ENCODE data around the gene PNMA8C.
A peak's percentile ranks its signal among the peaks of the same experiment; 100 is the strongest.
"Not testable (repeated sequence)": the region's sequence is repeated elsewhere in the genome, so short reads cannot be mapped to it uniquely, and the experiment has no call there.

Gene PNMA8C

GRCh38 chr19:46411088-46411924 lies 17.4 kb downstream of the PNMA8C start:
- DNase-seq, result no peak

GRCh38 chr19:46410205-46411087 lies 18.3 kb downstream of the PNMA8C start:
- DNase-seq, result no peak

DNA sequence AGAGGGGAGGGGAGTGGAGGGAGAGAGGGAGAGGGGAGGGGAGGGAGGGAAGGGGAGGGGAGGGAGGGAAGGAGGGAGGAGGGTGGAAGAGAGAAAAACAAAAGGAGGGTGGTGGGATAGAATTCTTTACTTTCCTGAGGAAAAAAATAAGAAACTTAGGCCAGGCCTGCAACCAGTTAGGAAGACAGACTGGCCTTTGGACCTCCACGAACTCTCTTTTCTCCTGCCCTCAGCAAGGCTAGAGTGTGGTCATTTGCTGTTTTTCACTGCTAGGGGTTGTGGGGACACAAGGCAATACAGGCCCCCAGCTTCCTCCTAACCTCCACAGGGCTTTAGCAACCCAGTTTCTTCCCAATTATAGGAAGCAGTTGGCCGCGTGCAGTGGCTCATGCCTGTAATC lies 19.5 kb downstream of the PNMA8C start:
- DNase-seq, result no peak

- peak; percentile 47 for DNase-seq
Measured at GRCh38 chr19:46408664-46409039, 20.1 kb downstream of the PNMA8C start.

GRCh38 chr19:46407856-46408663 lies 20.7 kb downstream of the PNMA8C start:
- DNase-seq, result no peak

GRCh38 chr19:46406976-46407375 lies 21.8 kb downstream of the PNMA8C start:
- DNase-seq, result no peak

GRCh38 chr19:46404753-46405468 lies 23.8 kb downstream of the PNMA8C start:
- no peak for DNase-seq

DNA sequence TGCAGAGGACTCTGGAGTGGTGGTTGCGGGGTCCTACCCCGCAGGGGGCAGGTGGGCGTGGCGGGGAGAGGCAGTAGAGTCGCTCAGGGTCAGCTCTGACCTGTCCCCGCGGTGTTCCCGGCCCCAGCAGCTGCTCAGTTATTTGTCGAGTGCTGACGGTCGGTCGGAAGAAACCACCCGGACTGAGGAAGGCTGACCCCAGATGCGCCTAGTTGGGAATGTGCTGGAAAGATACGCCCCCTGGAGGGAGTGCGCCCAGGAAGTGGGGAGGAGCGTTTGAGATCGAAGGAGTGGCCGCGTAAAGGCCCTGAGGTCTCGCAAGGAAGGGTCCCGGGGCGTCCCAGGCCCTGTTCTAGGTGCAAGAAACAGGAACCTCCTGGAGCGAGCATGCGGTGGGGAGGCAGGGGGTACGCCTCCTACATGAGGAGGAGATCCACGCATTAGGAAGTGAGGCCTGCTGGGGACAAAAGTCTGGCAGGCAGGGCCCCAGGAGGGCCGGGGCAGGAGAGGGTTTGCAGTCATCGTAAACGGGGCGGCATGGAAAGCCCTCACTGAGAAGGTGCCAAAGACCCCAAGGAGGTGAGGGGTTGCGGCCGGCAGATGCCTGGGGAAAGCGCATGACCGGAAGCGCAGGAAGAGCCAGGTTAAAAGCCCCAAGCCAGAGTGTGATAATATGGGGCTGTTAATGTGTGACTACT lies 24.5 kb downstream of the PNMA8C start:
- DNase-seq, result peak; percentile 49

- no peak for DNase-seq
Measured at GRCh38 chr19:46402725-46403124, 26.0 kb downstream of the PNMA8C start.

- not testable (repeated sequence) for DNase-seq
Measured at GRCh38 chr19:46397801-46398479, 30.8 kb downstream of the PNMA8C start.

DNA sequence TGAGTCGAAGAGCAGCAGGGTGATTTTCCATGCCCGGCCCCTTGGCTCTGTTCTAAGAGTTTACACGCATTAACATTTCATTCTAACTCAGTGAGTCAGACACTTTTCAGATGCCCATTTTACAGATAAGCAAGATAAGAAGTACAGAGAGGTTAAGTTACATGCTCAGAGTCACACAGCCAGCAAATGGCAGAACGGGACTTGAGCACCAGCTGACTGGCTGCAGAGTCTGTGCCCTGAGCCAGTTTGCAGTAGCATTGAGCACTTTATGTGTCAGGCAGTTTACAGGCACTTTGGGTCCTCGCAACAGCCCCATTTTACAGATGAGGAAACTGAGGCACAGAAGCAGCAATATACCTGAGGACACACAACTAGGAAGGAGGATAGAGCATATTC lies 34.3 kb downstream of the PNMA8C start:
- DNase-seq, result no peak

DNA sequence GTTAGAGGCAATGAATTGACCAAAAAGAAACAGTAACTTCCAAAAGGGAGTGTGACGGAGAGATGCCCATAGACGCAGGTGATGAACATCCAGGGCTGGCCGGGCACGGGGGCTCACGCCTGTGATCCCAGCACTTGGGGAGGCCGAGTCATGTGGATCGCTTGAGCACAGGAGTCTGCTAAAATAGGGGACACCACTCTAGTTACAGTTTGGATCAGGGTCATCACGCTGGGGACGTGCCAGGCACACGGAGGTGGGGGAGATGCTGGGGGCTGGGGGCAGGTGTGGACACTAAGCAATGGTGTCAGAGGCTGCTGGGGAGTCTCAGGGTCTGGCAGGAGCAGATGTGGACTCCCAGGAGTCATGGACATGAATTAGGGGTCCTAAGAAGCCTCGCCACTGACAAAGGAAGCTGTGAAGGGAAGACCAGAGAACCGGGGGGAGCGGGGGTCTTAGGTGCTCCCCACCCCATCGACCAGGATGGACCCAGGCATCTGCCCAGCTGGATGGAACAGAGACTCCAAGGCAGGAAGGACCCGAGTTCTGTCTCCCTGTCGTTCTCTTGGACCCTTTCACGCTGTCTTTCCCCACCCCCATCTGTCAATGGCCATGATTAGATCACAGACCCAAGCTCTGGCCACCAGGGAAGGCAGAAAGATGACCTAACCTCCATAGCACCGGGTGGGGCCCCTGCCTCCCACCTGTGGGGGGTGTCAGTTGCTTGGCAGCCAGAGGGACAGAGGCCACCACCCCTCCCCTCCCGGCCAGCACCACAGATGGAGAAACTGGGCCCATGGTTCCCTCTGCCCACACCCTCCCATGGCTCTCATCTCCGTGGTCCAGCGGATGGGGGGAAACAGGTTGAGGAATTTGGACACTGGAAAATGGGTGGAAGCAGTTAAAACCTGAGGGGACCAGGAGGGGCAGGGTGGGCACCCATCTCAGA lies 35.0 kb downstream of the PNMA8C start:
- DNase-seq, result no peak

DNA sequence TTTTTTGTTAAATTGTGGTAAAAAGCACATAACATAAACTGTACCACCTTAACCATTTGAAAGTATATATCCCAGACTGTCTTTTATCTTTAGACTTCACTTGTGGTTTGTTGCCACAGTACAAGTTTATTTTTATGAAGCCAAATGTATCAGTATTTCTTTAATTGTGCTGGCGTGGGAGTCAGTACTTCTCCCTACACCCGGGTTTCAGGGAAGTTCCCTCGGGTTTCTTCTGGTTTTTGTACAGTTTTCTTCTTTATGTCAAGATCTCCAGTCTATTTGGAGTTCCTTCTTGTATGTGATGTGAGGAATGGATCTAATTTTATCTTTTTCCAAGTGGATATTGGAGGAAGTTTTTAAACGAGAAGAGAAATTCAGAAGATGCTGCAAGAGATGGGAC lies 35.9 kb downstream of the PNMA8C start:
- no peak for DNase-seq

- peak; percentile 87 for DNase-seq
Measured at GRCh38 chr19:46392252-46392801, 36.4 kb downstream of the PNMA8C start.

DNA sequence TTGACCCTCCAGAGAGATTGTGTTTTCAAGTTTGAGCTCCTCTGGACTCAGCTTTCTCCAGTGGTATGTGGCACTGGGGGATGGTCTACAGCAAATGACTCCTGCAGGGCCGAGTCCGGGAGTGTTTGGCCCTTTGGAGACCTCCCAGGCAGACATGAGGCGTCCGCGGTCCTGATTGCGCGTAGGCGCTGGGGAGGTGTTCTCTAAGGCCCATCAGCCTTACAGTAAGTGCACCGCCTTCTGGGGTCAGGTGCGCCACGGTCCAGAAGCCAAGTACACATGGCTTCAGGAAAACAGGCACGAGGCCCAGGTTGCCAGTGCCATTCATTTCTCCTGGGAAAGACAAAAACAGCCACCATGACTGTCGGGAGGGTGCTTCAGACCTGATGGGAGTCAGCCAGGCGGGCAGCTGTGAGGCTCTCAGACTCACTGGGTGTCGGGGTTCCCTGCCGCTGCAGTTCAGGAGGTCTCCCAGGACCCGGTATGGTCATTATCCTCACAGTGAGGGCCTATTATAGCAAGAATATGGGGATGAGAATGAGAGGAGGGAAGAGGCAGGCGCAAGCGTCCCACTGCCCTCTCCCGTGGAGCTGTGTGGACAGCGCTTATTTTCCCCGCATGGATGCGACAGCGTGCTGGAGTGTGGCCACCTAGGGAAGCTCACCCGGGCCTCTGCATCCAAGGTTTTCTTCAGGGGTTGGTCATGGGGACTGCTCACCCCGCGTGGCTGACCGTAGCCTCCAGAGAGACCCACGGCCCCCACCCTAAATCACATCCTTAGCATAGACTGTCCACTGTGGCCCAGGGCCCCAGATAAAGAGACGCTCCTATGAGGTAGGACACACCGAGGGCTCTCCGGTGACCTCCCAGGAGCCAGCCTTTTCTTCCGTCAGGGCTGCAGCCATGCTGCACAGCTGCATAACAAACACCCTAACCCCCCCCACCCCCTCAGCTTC lies 37.2 kb downstream of the PNMA8C start:
- DNase-seq, result no peak

DNA sequence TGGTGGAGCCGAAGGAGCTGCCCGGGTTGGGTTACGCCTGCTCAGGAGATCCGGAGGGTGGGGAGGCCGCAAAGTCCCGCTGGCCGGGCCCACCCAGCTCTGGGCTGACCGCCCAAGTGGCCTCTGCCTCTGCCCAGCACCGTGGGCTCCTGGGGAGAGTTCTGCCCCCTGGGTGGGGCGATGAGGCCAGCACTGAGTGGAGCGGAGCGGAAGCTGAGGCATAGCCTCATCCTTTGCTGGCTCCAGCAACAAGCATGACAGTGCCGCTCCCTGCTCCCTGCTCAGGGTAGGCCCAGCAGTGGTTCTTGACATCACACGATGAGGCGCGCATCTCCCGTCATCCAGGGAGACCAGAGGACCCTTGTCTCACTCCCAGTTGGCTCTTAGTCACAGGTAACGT lies 37.9 kb downstream of the PNMA8C start:
- no peak for DNase-seq

DNA sequence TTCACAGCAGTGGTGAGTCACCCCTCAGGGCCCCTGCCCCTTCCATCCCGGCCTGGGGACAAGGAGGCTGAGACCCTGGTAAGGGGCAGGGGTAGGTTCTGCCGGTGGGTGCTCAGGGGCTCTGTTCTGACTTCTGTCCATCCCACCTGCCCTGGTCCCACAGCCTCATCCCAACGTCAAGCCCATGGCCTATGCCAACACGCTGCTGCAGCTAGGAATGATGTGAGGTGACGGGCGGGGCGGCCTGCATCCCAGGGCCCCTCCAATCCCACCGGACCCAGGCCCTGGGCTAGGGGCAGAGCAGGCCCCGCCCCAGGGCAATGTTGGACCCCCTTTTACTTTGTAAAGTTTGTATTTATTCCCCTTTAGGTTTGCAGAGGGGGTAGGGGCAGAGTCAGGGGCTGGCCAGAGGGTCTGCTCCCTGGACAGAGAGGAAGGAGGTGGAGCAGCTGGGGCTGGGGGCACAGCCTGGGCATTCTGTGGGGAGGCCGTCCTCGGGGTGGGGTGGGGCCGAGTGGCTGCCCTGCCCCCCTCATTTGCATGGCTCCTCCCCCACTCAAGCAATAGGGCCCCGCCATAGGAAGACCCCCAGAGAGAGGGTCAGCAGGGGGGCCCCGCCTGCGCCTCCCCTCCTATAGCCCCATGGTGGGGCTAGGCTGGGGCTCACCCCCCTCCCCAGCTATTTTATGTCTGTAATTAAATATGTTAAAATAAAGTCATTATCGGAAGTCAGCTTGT lies 38.4 kb downstream of the PNMA8C start:
- DNase-seq, result no peak
